ENCODE measurements around the gene IRF7. TPM values are rescaled to one million over a fixed set of nuclear protein-coding genes. Genes with fewer than 3 reads are reported as not detected.

IRF7 gene
- total RNA-seq, 1 donor from 2014 or later = 75.4 TPM

- Histone ChIP-seq H3K9ac (ENCODE audit: low read length) (no peak overlapping the region), H3K36me3 (ENCODE audit: insufficient read depth, low read length) (peaks cover 5% of the 10 kb centered on the region), H3K4me3 (ENCODE audit: insufficient read depth, low read depth, low read length) (no peak overlapping the region), H4K20me1 (ENCODE audit: insufficient read depth, low read length) (peaks cover 7% of the 10 kb centered on the region), H3K9me3 (ENCODE audit: insufficient read depth, low read depth, low read length) (no peaks in the 10 kb centered on the region), H3K27me3 (ENCODE audit: insufficient read depth, low read length) (no peaks in the 10 kb centered on the region), H3K27ac (ENCODE audit: low read depth, low read length) (no peak overlapping the region), H3K79me2 (ENCODE audit: insufficient read depth, low read length) (no peaks in the 10 kb centered on the region), H3K4me2 (ENCODE audit: low read length) (no peak overlapping the region), H3K4me1 (ENCODE audit: insufficient read depth, low read length) (no peaks in the 10 kb centered on the region), H2AFZ (ENCODE audit: low read depth, low read length) (no peak overlapping the region)
- FAIRE-seq = no peak
- Mint-ChIP-seq H3K36me3 (ENCODE audit: low read depth, unreplicated experiment) (peaks cover 8% of the 10 kb centered on the region), H3K27me3 (ENCODE audit: low read depth, unreplicated experiment) (no peaks in the 10 kb centered on the region), H3K4me1 (ENCODE audit: low read depth, unreplicated experiment) (no peaks in the 10 kb centered on the region), H3K27ac (ENCODE audit: unreplicated experiment) (no peak overlapping the region), H3K4me3 (ENCODE audit: unreplicated experiment) (no peak overlapping the region), H3K9me3 (ENCODE audit: unreplicated experiment) (no peaks in the 10 kb centered on the region)
- DNase-seq (ENCODE audit: low read depth) = no peak
- TF ChIP-seq CTCF (IDR thresholded peaks at IDR 0.05; ENCODE audit: insufficient read depth, low read depth, low read length) = no peak
- TF ChIP-seq EZH2 (IDR thresholded peaks at IDR 0.05; ENCODE audit: insufficient read depth, low read length) = no peak
Measured at GRCh38 chr11:646214-646613, 30.5 kb upstream of the IRF7 start.

GRCh38 chr11:645536-645935 lies 29.8 kb upstream of the IRF7 start:
- Histone ChIP-seq H3K27ac (ENCODE audit: low read depth, low read length) (no peak overlapping the region), H3K4me1 (ENCODE audit: insufficient read depth, low read length) (peaks cover 4% of the 10 kb centered on the region), H3K27me3 (ENCODE audit: insufficient read depth, low read length) (no peaks in the 10 kb centered on the region), H3K36me3 (ENCODE audit: insufficient read depth, low read length) (peaks cover 5% of the 10 kb centered on the region), H3K9ac (ENCODE audit: low read length) (no peak overlapping the region), H3K4me2 (ENCODE audit: low read length) (no peak overlapping the region), H3K4me3 (ENCODE audit: insufficient read depth, low read depth, low read length) (no peak overlapping the region), H3K9me3 (ENCODE audit: insufficient read depth, low read depth, low read length) (no peaks in the 10 kb centered on the region), H4K20me1 (ENCODE audit: insufficient read depth, low read length) (peaks cover 14% of the 10 kb centered on the region), H3K79me2 (ENCODE audit: insufficient read depth, low read length) (no peaks in the 10 kb centered on the region), H2AFZ (ENCODE audit: low read depth, low read length) (no peak overlapping the region)
- peaks cover 8% of the 10 kb centered on the region for H3K36me3 Mint-ChIP-seq (ENCODE audit: low read depth, unreplicated experiment)
- no peak overlapping the region for H3K4me3 Mint-ChIP-seq (ENCODE audit: unreplicated experiment)
- no peak for FAIRE-seq
- no peak for DNase-seq (ENCODE audit: low read depth)
- peak overlapping the region; percentile 41 for H3K27ac Mint-ChIP-seq (ENCODE audit: unreplicated experiment)
- TF ChIP-seq CTCF (IDR thresholded peaks at IDR 0.05; ENCODE audit: insufficient read depth, low read depth, low read length) = no peak
- no peak for TF ChIP-seq EZH2 (IDR thresholded peaks at IDR 0.05; ENCODE audit: insufficient read depth, low read length)
- no peaks in the 10 kb centered on the region for H3K4me1 Mint-ChIP-seq (ENCODE audit: low read depth, unreplicated experiment)
- H3K27me3 Mint-ChIP-seq (ENCODE audit: low read depth, unreplicated experiment) = no peaks in the 10 kb centered on the region
- no peaks in the 10 kb centered on the region for H3K9me3 Mint-ChIP-seq (ENCODE audit: unreplicated experiment)

- no peak for FAIRE-seq
- H3K4me3 Mint-ChIP-seq (ENCODE audit: unreplicated experiment) = no peak overlapping the region
- Histone ChIP-seq H2AFZ (ENCODE audit: low read depth, low read length) (no peak overlapping the region), H4K20me1 (ENCODE audit: insufficient read depth, low read length) (peaks cover 17% of the 10 kb centered on the region), H3K4me2 (ENCODE audit: low read length) (no peak overlapping the region), H3K9me3 (ENCODE audit: insufficient read depth, low read depth, low read length) (no peaks in the 10 kb centered on the region), H3K79me2 (ENCODE audit: insufficient read depth, low read length) (no peaks in the 10 kb centered on the region), H3K36me3 (ENCODE audit: insufficient read depth, low read length) (no peaks in the 10 kb centered on the region), H3K9ac (ENCODE audit: low read length) (no peak overlapping the region), H3K4me1 (ENCODE audit: insufficient read depth, low read length) (peaks cover 6% of the 10 kb centered on the region), H3K27ac (ENCODE audit: low read depth, low read length) (no peak overlapping the region), H3K4me3 (ENCODE audit: insufficient read depth, low read depth, low read length) (no peak overlapping the region), H3K27me3 (ENCODE audit: insufficient read depth, low read length) (no peaks in the 10 kb centered on the region)
- TF ChIP-seq EZH2 (IDR thresholded peaks at IDR 0.05; ENCODE audit: insufficient read depth, low read length) (no peak), CTCF (IDR thresholded peaks at IDR 0.05; ENCODE audit: insufficient read depth, low read depth, low read length) (no peak)
- H3K36me3 Mint-ChIP-seq (ENCODE audit: low read depth, unreplicated experiment) = peaks cover 6% of the 10 kb centered on the region
- no peaks in the 10 kb centered on the region for H3K4me1 Mint-ChIP-seq (ENCODE audit: low read depth, unreplicated experiment)
- H3K27ac Mint-ChIP-seq (ENCODE audit: unreplicated experiment) = no peak overlapping the region
- H3K9me3 Mint-ChIP-seq (ENCODE audit: unreplicated experiment) = no peaks in the 10 kb centered on the region
- H3K27me3 Mint-ChIP-seq (ENCODE audit: low read depth, unreplicated experiment) = no peaks in the 10 kb centered on the region
- no peak for DNase-seq (ENCODE audit: low read depth)
Measured at GRCh38 chr11:643849-644738, 28.3 kb upstream of the IRF7 start.

Data from astrocyte (in vitro differentiated cells and primary cell).